ENCODE measurements around the gene ANK2.

Gene ANK2

DNA sequence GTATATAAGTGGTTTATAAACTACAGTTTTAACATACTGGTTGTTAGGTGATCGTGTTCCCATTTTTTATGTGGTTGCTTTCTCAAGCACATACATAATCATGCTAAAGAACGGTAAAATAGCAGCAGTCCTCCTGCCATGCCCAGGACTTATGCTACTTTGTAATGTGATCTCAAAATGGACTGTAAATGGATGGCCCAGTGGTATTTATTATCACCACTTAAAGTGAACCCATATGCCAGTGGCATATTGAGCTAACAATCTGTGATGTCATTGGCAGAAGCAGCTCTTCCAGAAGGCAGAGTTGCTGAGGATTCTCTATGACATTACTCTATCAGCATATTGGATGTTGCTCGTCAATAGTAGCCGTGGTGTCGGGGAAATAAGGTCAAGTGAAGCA lies 28.6 kb downstream of the ANK2 start:
- no peak overlapping the region for H3K4me3 ChIP-seq (ENCODE audit: low read depth in 1 of 2, low read length in 2 of 2)
- no peak overlapping the region for H3K4me2 ChIP-seq (ENCODE audit: insufficient read depth, low read length)
- no peak overlapping the region for H2AFZ ChIP-seq (ENCODE audit: low read depth, low read length)
- no peak for TF ChIP-seq EZH2 (IDR thresholded peaks at IDR 0.05; ENCODE audit: borderline replicate concordance, low read depth, low read length, severe bottlenecking)
- TF ChIP-seq, protein P1, sequence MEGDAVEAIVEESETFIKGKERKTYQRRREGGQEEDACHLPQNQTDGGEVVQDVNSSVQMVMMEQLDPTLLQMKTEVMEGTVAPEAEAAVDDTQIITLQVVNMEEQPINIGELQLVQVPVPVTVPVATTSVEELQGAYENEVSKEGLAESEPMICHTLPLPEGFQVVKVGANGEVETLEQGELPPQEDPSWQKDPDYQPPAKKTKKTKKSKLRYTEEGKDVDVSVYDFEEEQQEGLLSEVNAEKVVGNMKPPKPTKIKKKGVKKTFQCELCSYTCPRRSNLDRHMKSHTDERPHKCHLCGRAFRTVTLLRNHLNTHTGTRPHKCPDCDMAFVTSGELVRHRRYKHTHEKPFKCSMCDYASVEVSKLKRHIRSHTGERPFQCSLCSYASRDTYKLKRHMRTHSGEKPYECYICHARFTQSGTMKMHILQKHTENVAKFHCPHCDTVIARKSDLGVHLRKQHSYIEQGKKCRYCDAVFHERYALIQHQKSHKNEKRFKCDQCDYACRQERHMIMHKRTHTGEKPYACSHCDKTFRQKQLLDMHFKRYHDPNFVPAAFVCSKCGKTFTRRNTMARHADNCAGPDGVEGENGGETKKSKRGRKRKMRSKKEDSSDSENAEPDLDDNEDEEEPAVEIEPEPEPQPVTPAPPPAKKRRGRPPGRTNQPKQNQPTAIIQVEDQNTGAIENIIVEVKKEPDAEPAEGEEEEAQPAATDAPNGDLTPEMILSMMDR (IDR thresholded peaks at IDR 0.05; ENCODE audit: borderline replicate concordance, extremely low read depth, low read length, poor library complexity, severe bottlenecking), result no peak
- H4K20me1 ChIP-seq (ENCODE audit: insufficient read depth, low read length), result no peaks in the 10 kb centered on the region
- no peaks in the 10 kb centered on the region for H3K36me3 ChIP-seq (ENCODE audit: insufficient read depth, low read length)
- H3K79me2 ChIP-seq (ENCODE audit: insufficient read depth, low read length), result no peaks in the 10 kb centered on the region
- H3K27me3 ChIP-seq (ENCODE audit: insufficient read depth, low read length, poor library complexity), result no peaks in the 10 kb centered on the region
- H3K27ac ChIP-seq (ENCODE audit: low read length), result no peak overlapping the region
- no peaks in the 10 kb centered on the region for H3K4me1 ChIP-seq (ENCODE audit: insufficient read depth, low read length)
- no peak overlapping the region for H3K9ac ChIP-seq (ENCODE audit: low read depth, low read length)
- no peaks in the 10 kb centered on the region for H3K9me3 ChIP-seq (ENCODE audit: insufficient read depth, low read length, severe bottlenecking)
- DNase-seq (no peak), ATAC-seq (ENCODE audit: insufficient read depth, low read depth) (no peak)

DNA sequence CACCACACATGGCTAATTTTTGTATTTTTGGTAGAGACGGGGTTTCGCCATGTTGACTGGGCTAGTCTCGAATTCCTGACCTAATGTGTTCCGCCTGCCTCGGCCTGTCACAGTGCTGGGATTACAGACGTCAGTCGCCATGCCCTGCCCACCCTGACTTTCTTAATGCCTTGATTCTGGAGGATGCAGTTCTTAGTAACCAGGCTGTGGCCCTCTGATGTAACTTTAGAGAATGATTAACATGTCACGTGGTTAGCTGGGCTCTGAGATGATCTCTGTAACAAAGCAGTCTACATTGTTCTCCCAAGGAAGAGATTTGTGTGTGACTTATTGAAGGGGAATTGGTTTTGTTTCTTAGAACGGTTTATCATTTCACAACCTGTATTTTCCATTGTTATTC lies 30.6 kb downstream of the ANK2 start:
- Histone ChIP-seq H3K79me2 (ENCODE audit: insufficient read depth, low read length) (no peaks in the 10 kb centered on the region), H3K9me3 (ENCODE audit: insufficient read depth, low read length, severe bottlenecking) (no peaks in the 10 kb centered on the region), H3K4me1 (ENCODE audit: insufficient read depth, low read length) (no peaks in the 10 kb centered on the region), H3K27me3 (ENCODE audit: insufficient read depth, low read length, poor library complexity) (no peaks in the 10 kb centered on the region), H3K9ac (ENCODE audit: low read depth, low read length) (no peak overlapping the region), H3K36me3 (ENCODE audit: insufficient read depth, low read length) (no peaks in the 10 kb centered on the region), H2AFZ (ENCODE audit: low read depth, low read length) (no peak overlapping the region), H3K27ac (ENCODE audit: low read length) (no peak overlapping the region), H3K4me2 (ENCODE audit: insufficient read depth, low read length) (no peak overlapping the region), H4K20me1 (ENCODE audit: insufficient read depth, low read length) (no peaks in the 10 kb centered on the region), H3K4me3 (ENCODE audit: low read depth in 1 of 2, low read length in 2 of 2) (no peak overlapping the region)
- TF ChIP-seq EZH2 (IDR thresholded peaks at IDR 0.05; ENCODE audit: borderline replicate concordance, low read depth, low read length, severe bottlenecking), result no peak
- TF ChIP-seq, protein P1 (IDR thresholded peaks at IDR 0.05; ENCODE audit: borderline replicate concordance, extremely low read depth, low read length, poor library complexity, severe bottlenecking), result no peak
- ATAC-seq (ENCODE audit: insufficient read depth, low read depth) (no peak), DNase-seq (no peak)

DNA sequence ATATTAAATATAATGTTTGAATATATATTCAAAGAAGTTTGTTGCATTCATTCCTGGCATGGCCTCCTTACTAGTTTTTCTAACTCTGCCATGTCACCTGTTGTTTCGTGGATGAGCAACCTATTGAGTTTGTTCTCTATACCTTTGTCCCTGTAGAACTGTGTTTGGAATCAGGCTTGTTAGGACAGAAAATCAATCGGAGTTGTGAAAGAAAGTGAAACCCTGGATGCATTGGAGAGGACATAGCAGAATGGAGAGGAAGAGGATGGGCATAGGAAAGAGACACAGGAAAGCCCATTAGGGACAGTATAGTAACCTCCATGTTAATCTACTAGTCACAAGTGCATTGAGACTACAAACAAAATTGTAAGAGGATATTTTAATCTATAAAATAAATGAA lies 31.2 kb downstream of the ANK2 start:
- H4K20me1 ChIP-seq (ENCODE audit: insufficient read depth, low read length), result no peaks in the 10 kb centered on the region
- H3K9me3 ChIP-seq (ENCODE audit: insufficient read depth, low read length, severe bottlenecking), result no peaks in the 10 kb centered on the region

More for the DNA sequence above, 31.2 kb downstream of the ANK2 start:
- DNase-seq (no peak), ATAC-seq (ENCODE audit: insufficient read depth, low read depth) (no peak)
- Histone ChIP-seq H3K4me3 (ENCODE audit: low read depth in 1 of 2, low read length in 2 of 2) (no peak overlapping the region), H3K27me3 (ENCODE audit: insufficient read depth, low read length, poor library complexity) (no peaks in the 10 kb centered on the region), H3K36me3 (ENCODE audit: insufficient read depth, low read length) (no peaks in the 10 kb centered on the region), H3K9ac (ENCODE audit: low read depth, low read length) (no peak overlapping the region), H3K79me2 (ENCODE audit: insufficient read depth, low read length) (no peaks in the 10 kb centered on the region), H2AFZ (ENCODE audit: low read depth, low read length) (no peak overlapping the region), H3K27ac (ENCODE audit: low read length) (no peak overlapping the region), H3K4me2 (ENCODE audit: insufficient read depth, low read length) (no peak overlapping the region), H3K4me1 (ENCODE audit: insufficient read depth, low read length) (no peaks in the 10 kb centered on the region)
- TF ChIP-seq, protein P1 (IDR thresholded peaks at IDR 0.05; ENCODE audit: borderline replicate concordance, extremely low read depth, low read length, poor library complexity, severe bottlenecking), result no peak
- no peak for TF ChIP-seq EZH2 (IDR thresholded peaks at IDR 0.05; ENCODE audit: borderline replicate concordance, low read depth, low read length, severe bottlenecking)
